HepG2 (cell line): ENCODE measurements around the gene OR6S1. TPM values are rescaled to one million over a fixed set of nuclear protein-coding genes. Genes with fewer than 3 reads are reported as not detected.

Source experiments
- ARNTL ChIP-seq: sonication (generic); formaldehyde crosslinking; IDR thresholded peaks from 2 replicates; pipeline ENCODE4 v1.4.0; 2020; ENCODE audit warnings: mild to moderate bottlenecking, missing genetic modification reagents
- ATF7-NPFF ChIP-seq: sonication (generic); formaldehyde crosslinking; IDR thresholded peaks from 2 replicates; pipeline ENCODE4 v1.8.1; 2023; ENCODE audit warnings: mild to moderate bottlenecking, low read depth, missing genetic modification reagents, moderate library complexity
- BRD4 ChIP-seq: sonication (generic); formaldehyde crosslinking; IDR thresholded peaks from 2 replicates; pipeline ENCODE4 v1.4.0; 2020; ENCODE audit warnings: missing genetic modification reagents
- CBX1 ChIP-seq: IDR thresholded peaks from one replicate; pipeline ENCODE4 v1.6.1; 2016; ENCODE audit warnings: antibody characterized with exemption, low read depth
- CREB1 ChIP-seq, 2 experiments: fragments of 450-650 bp in 1 of 2; IDR thresholded peaks; 2 replicates each; pipeline ENCODE4 v1.6.1; 2016 to 2017; ENCODE audit warnings: control low read depth in 1 of 2, mild to moderate bottlenecking in 1 of 2, missing compliant biosample characterization in 1 of 2, missing genetic modification characterization in 1 of 2
- FOXA1 ChIP-seq, 2 experiments: fragments of 450-650 bp in 1 of 2; sonication (generic) in 1 of 2; formaldehyde crosslinking in 1 of 2; IDR thresholded peaks; 2 replicates each; pipeline versions ENCODE4 v1.4.0 to v1.6.1; 2016 to 2020; ENCODE audit warnings: missing genetic modification reagents in 1 of 2
- GATA4 ChIP-seq: sonication (generic); IDR thresholded peaks from 2 replicates; pipeline ENCODE4 v1.6.1; 2016; ENCODE audit warnings: antibody characterized with exemption, low read depth, borderline replicate concordance
- HES4 ChIP-seq: sonication (generic); formaldehyde crosslinking; IDR thresholded peaks from 2 replicates; pipeline ENCODE4 v1.9.0; 2021; ENCODE audit warnings: mild to moderate bottlenecking, missing genetic modification reagents, borderline replicate concordance
- HMG20B ChIP-seq: conservative IDR thresholded peaks from 2 replicates; pipeline ENCODE4 v1.6.1; 2016; ENCODE audit warnings: missing genetic modification reagents, missing compliant biosample characterization
- HMGXB4 ChIP-seq, 2 experiments: sonication (generic) in 1 of 2; formaldehyde crosslinking in 1 of 2; IDR thresholded peaks; 2 replicates each; pipeline versions ENCODE4 v1.4.0 to v1.6.1; 2018 to 2020; ENCODE audit warnings: missing genetic modification reagents in 2 of 2, borderline replicate concordance in 1 of 2, low read depth in 1 of 2, mild to moderate bottlenecking in 1 of 2, missing biosample characterization in 1 of 2
- KDM6A ChIP-seq: IDR thresholded peaks from 2 replicates; pipeline ENCODE4 v1.6.1; 2016; ENCODE audit warnings: low read depth
- NFKB2 ChIP-seq: sonication (generic); formaldehyde crosslinking; IDR thresholded peaks from 2 replicates; pipeline ENCODE4 v1.4.0; 2020; ENCODE audit warnings: missing genetic modification reagents, borderline replicate concordance
- PITX1 ChIP-seq: sonication (generic); formaldehyde crosslinking; IDR thresholded peaks from 2 replicates; pipeline ENCODE4 v1.5.1; 2020; ENCODE audit warnings: mild to moderate bottlenecking, missing genetic modification reagents
- RBAK ChIP-seq: sonication (generic); formaldehyde crosslinking; IDR thresholded peaks from 2 replicates; pipeline ENCODE4 v1.5.1; 2020; ENCODE audit warnings: mild to moderate bottlenecking, missing genetic modification reagents
- SCMH1 ChIP-seq: sonication (generic); formaldehyde crosslinking; IDR thresholded peaks from 2 replicates; pipeline ENCODE4 v1.9.0; 2021; ENCODE audit warnings: missing genetic modification reagents, mild to moderate bottlenecking, borderline replicate concordance
- SMYD3 ChIP-seq: sonication (generic); formaldehyde crosslinking; IDR thresholded peaks from 2 replicates; pipeline ENCODE4 v1.8.1; 2023; ENCODE audit warnings: mild to moderate bottlenecking, missing genetic modification reagents
- TAF15 ChIP-seq: fragments of 200-400 bp; formaldehyde crosslinking; IDR thresholded peaks from one replicate; pipeline ENCODE4 v1.6.1; 2018; ENCODE audit warnings: mild to moderate bottlenecking, low read depth, low read length; ENCODE audit not compliant: poor library complexity, severe bottlenecking
- TBL1XR1 ChIP-seq: fragments of 150-350 bp; IDR thresholded peaks from 2 replicates; pipeline ENCODE4 v1.6.1; 2014; ENCODE audit warnings: borderline replicate concordance, low read length; ENCODE audit not compliant: partially characterized antibody
- U2AF2 ChIP-seq: fragments of 200-400 bp; formaldehyde crosslinking; IDR thresholded peaks from 2 replicates; pipeline ENCODE4 v1.6.1; 2017; ENCODE audit warnings: low read depth, mild to moderate bottlenecking, low read length
- ZEB1 ChIP-seq: IDR thresholded peaks from 2 replicates; pipeline ENCODE4 v1.6.1; 2012; ENCODE audit warnings: mild to moderate bottlenecking, low read depth, inconsistent platforms; ENCODE audit not compliant: insufficient replicate concordance
- ZFAT ChIP-seq: sonication (generic); formaldehyde crosslinking; conservative IDR thresholded peaks from 2 replicates; pipeline ENCODE4 v1.8.1; 2023; ENCODE audit warnings: missing genetic modification reagents, inconsistent platforms
- ZMAT3 ChIP-seq: sonication (generic); formaldehyde crosslinking; conservative IDR thresholded peaks from 2 replicates; pipeline ENCODE4 v1.7.0; 2021; ENCODE audit warnings: missing genetic modification reagents
- ZNF274 ChIP-seq: sonication (generic); formaldehyde crosslinking; IDR thresholded peaks from 2 replicates; pipeline ENCODE4 v1.5.1; 2020; ENCODE audit warnings: mild to moderate bottlenecking, missing genetic modification reagents
- polyA plus RNA-seq, 8 experiments: library from polyadenylated mRNA; depleted of rRNA in 3 of 8; stranded (reverse) in 7 of 8; unstranded in 1 of 8; fragments of >200 nt; fragmentation: Illumina TruSeq in 4 of 8; extraction: Trizol in 4 of 8; gene quantifications; 2 replicates each; pipeline versions ENCODE4 v1.2.1 to v1.2.3, GENCODE V29; 2011 to 2016; ENCODE audit warnings: low read depth in 4 of 8, missing spikeins in 1 of 8, mixed read lengths in 1 of 8; ENCODE audit not compliant: insufficient read depth in 1 of 8
- total RNA-seq, 5 experiments: library from RNA; depleted of rRNA; stranded (reverse); fragments of >200 nt; fragmentation: Illumina TruSeq; extraction: Trizol; gene quantifications; 2 replicates each; pipeline ENCODE4 v1.2.3, GENCODE V29; 2016; ENCODE audit warnings: low read depth in 1 of 5
- TF ChIP-seq, protein P1 (sequence below): sonication (generic); formaldehyde crosslinking; IDR thresholded peaks from 2 replicates; pipeline ENCODE4 v1.4.0; 2020; ENCODE audit warnings: missing genetic modification reagents
- TF ChIP-seq, protein P2 (sequence below): IDR thresholded peaks from 2 replicates; pipeline ENCODE4 v1.6.1; 2016; ENCODE audit warnings: low read depth, borderline replicate concordance
- TF ChIP-seq, protein P3 (sequence below): sonication (generic); formaldehyde crosslinking; IDR thresholded peaks from 2 replicates; pipeline ENCODE4 v1.4.0; 2020; ENCODE audit warnings: missing genetic modification reagents, borderline replicate concordance

OR6S1 gene
- total and polyA plus RNA-seq, 2 of the 13 experiments (the other 11 are each of a cell fraction or from before 2014, with no cell fraction given), result 0.09 TPM; not detected in 1

DNA sequence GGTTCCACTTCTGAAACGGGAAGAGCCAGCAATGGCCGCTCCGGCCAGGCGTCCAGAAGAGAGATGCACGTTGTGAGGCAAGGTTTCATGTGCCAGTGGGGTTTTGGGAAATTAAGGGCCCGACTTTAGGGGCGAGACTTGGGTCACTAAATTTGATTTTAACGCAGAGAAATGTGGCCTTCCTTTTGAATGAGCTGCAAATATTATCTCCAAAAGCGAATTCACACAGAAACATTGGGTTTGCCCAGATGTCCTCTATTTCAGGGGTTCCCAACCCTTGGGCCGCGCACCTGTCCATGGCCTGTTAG is 40.6 kb upstream of the OR6S1 start (continued):
- TF ChIP-seq, protein P1, sequence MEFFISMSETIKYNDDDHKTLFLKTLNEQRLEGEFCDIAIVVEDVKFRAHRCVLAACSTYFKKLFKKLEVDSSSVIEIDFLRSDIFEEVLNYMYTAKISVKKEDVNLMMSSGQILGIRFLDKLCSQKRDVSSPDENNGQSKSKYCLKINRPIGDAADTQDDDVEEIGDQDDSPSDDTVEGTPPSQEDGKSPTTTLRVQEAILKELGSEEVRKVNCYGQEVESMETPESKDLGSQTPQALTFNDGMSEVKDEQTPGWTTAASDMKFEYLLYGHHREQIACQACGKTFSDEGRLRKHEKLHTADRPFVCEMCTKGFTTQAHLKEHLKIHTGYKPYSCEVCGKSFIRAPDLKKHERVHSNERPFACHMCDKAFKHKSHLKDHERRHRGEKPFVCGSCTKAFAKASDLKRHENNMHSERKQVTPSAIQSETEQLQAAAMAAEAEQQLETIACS (CRISPR knock-in tag), result no peak; the same call in 1 of the 2 replicates
- TF ChIP-seq SMYD3 (CRISPR knock-in tag), result peak; percentile 59; the same call in 1 of the 2 replicates
- no peak for TF ChIP-seq CBX1
- no peak for TF ChIP-seq HMG20B (CRISPR knock-in tag)
- TF ChIP-seq, protein P2, sequence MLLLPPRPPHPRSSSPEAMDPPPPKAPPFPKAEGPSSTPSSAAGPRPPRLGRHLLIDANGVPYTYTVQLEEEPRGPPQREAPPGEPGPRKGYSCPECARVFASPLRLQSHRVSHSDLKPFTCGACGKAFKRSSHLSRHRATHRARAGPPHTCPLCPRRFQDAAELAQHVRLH, result no peak
- TF ChIP-seq GATA4, result peak; percentile 28; the same call in 1 of the 2 replicates
- no peak for TF ChIP-seq RBAK
- no peak for TF ChIP-seq ZMAT3 (CRISPR knock-in tag)
- no peak for TF ChIP-seq SCMH1 (CRISPR knock-in tag)
- TF ChIP-seq, protein P3, sequence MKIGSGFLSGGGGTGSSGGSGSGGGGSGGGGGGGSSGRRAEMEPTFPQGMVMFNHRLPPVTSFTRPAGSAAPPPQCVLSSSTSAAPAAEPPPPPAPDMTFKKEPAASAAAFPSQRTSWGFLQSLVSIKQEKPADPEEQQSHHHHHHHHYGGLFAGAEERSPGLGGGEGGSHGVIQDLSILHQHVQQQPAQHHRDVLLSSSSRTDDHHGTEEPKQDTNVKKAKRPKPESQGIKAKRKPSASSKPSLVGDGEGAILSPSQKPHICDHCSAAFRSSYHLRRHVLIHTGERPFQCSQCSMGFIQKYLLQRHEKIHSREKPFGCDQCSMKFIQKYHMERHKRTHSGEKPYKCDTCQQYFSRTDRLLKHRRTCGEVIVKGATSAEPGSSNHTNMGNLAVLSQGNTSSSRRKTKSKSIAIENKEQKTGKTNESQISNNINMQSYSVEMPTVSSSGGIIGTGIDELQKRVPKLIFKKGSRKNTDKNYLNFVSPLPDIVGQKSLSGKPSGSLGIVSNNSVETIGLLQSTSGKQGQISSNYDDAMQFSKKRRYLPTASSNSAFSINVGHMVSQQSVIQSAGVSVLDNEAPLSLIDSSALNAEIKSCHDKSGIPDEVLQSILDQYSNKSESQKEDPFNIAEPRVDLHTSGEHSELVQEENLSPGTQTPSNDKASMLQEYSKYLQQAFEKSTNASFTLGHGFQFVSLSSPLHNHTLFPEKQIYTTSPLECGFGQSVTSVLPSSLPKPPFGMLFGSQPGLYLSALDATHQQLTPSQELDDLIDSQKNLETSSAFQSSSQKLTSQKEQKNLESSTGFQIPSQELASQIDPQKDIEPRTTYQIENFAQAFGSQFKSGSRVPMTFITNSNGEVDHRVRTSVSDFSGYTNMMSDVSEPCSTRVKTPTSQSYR (CRISPR knock-in tag), result no peak
- TF ChIP-seq ZEB1, result no peak
- no peak for TF ChIP-seq ZNF274
- TF ChIP-seq ARNTL (CRISPR knock-in tag), result no peak; the same call in 1 of the 2 replicates
- TF ChIP-seq NFKB2 (CRISPR knock-in tag), result 0 out of 2 replicates have a peak, but pooled peaks have one; percentile 3
- TF ChIP-seq PITX1 (CRISPR knock-in tag), result no peak
- TF ChIP-seq CREB1 (IDR thresholded peaks at IDR 0.05), result no peak
- TF ChIP-seq CREB1 (CRISPR knock-in tag; IDR thresholded peaks at IDR 0.05), result no peak
- no peak for TF ChIP-seq TBL1XR1
- 0 out of 2 replicates have a peak, but pooled peaks have one; percentile 33 for TF ChIP-seq BRD4 (CRISPR knock-in tag)
- TF ChIP-seq TAF15, result no peak
- no peak for TF ChIP-seq ATF7-NPFF (CRISPR knock-in tag)
- TF ChIP-seq U2AF2, result no peak
- TF ChIP-seq ZFAT (CRISPR knock-in tag), result 0 out of 2 replicates have a peak, but pooled peaks have one; percentile 17
- TF ChIP-seq FOXA1 (IDR thresholded peaks at IDR 0.05), result no peak
- no peak for TF ChIP-seq FOXA1 (CRISPR knock-in tag; IDR thresholded peaks at IDR 0.05)
- TF ChIP-seq HMGXB4 (CRISPR knock-in tag; IDR thresholded peaks at IDR 0.05; ENCODE audit: borderline replicate concordance in 1 of 2, low read depth in 1 of 2), result no peak
- no peak for TF ChIP-seq KDM6A (CRISPR knock-in tag)
- TF ChIP-seq HES4 (CRISPR knock-in tag), result no peak
